Measurements from ENCODE around the gene PHOSPHO1. TPM values are rescaled to one million over a fixed set of nuclear protein-coding genes. Genes with fewer than 3 reads are reported as not detected.
A peak's percentile ranks its signal among the peaks of the same experiment; 100 is the strongest.

The PHOSPHO1 gene
- total RNA-seq, 1 donor from 2014 or later = not detected

GRCh38 chr17:49234509-49235080, 4.0 kb upstream of the PHOSPHO1 start:
- Mint-ChIP-seq H3K9me3 (no peaks in the 10 kb centered on the region), H3K4me3 (no peak overlapping the region), H3K27ac (no peak overlapping the region), H3K4me1 (peaks cover 5% of the 10 kb centered on the region), H3K27me3 (peaks cover 22% of the 10 kb centered on the region), H3K36me3 (ENCODE audit: low read depth) (no peaks in the 10 kb centered on the region)
- DNase-seq = no peak
- intact Hi-C loops (cut with micrococcal nuclease) = no loop called here

- no peak for DNase-seq
- Mint-ChIP-seq H3K4me1 (peaks cover 8% of the 10 kb centered on the region), H3K9me3 (no peaks in the 10 kb centered on the region), H3K27me3 (peaks cover 29% of the 10 kb centered on the region), H3K27ac (no peak overlapping the region), H3K36me3 (ENCODE audit: low read depth) (peaks cover 3% of the 10 kb centered on the region), H3K4me3 (peak overlapping the region; percentile 84)
- intact Hi-C loops (cut with micrococcal nuclease) = loop anchor here (2.0 kb wide), 2 partner anchors 21 to 29 kb away; partner anchors contain the start of genes ABI3 and GNGT2
Observed at GRCh38 chr17:49231563-49231894, 942 bp upstream of the PHOSPHO1 start.

- no peak overlapping the region for H3K27ac Mint-ChIP-seq
- H3K27me3 Mint-ChIP-seq = peaks cover 33% of the 10 kb centered on the region
- H3K36me3 Mint-ChIP-seq (ENCODE audit: low read depth) = peaks cover 7% of the 10 kb centered on the region
- intact Hi-C loops (cut with micrococcal nuclease) = loop anchor here (2.0 kb wide), 2 partner anchors 19 to 31 kb away; partner anchors contain the start of genes ABI3 and GNGT2
- peak overlapping the region; percentile 84 for H3K4me3 Mint-ChIP-seq
- no peak for DNase-seq
- H3K9me3 Mint-ChIP-seq = no peaks in the 10 kb centered on the region
- H3K4me1 Mint-ChIP-seq = peaks cover 8% of the 10 kb centered on the region
Observed at GRCh38 chr17:49229805-49230600, 584 bp downstream of the PHOSPHO1 start.

- Mint-ChIP-seq H3K27ac (no peak overlapping the region), H3K27me3 (peaks cover 36% of the 10 kb centered on the region)
Observed at GRCh38 chr17:49229076-49229804, 1.3 kb downstream of the PHOSPHO1 start.

GRCh38 chr17:49227436-49228261, 2.9 kb downstream of the PHOSPHO1 start:
- H3K4me1 Mint-ChIP-seq = peaks cover 22% of the 10 kb centered on the region
- no peak overlapping the region for H3K27ac Mint-ChIP-seq
- H3K9me3 Mint-ChIP-seq = no peaks in the 10 kb centered on the region
- H3K4me3 Mint-ChIP-seq = no peak overlapping the region
- peak; percentile 93 for DNase-seq
- H3K27me3 Mint-ChIP-seq = peaks cover 33% of the 10 kb centered on the region
- intact Hi-C loops (cut with micrococcal nuclease) = loop anchor here (1.0 kb wide), 3 partner anchors 9 to 47 kb away; no protein-coding TSS in a partner anchor
- H3K36me3 Mint-ChIP-seq (ENCODE audit: low read depth) = peaks cover 14% of the 10 kb centered on the region

More at GRCh38 chr17:49229076-49229804, 1.3 kb downstream of the PHOSPHO1 start:
- Mint-ChIP-seq H3K4me3 (peak overlapping the region; percentile 84), H3K4me1 (peaks cover 11% of the 10 kb centered on the region), H3K9me3 (no peaks in the 10 kb centered on the region), H3K36me3 (ENCODE audit: low read depth) (peaks cover 7% of the 10 kb centered on the region)
- intact Hi-C loops (cut with micrococcal nuclease) = no loop called here
- DNase-seq = no peak

GRCh38 chr17:49226771-49227435, 3.7 kb downstream of the PHOSPHO1 start:
- Mint-ChIP-seq H3K27ac (no peak overlapping the region), H3K36me3 (ENCODE audit: low read depth) (peaks cover 22% of the 10 kb centered on the region), H3K4me3 (no peak overlapping the region), H3K4me1 (peaks cover 23% of the 10 kb centered on the region), H3K9me3 (no peaks in the 10 kb centered on the region), H3K27me3 (peaks cover 30% of the 10 kb centered on the region)
- intact Hi-C loops (cut with micrococcal nuclease) = loop anchor here (1.0 kb wide), 3 partner anchors 9 to 47 kb away; no protein-coding TSS in a partner anchor
- no peak for DNase-seq

GRCh38 chr17:49225554-49226236, 4.9 kb downstream of the PHOSPHO1 start:
- intact Hi-C loops (cut with micrococcal nuclease) = no loop called here
- H3K27ac Mint-ChIP-seq = no peak overlapping the region
- peak overlapping the region; percentile 31 for H3K4me3 Mint-ChIP-seq

GRCh38 chr17:49224997-49225337, 5.6 kb downstream of the PHOSPHO1 start:
- intact Hi-C loops (cut with micrococcal nuclease) = no loop called here
- H3K36me3 Mint-ChIP-seq (ENCODE audit: low read depth) = peaks cover 30% of the 10 kb centered on the region
- H3K27me3 Mint-ChIP-seq = peaks cover 22% of the 10 kb centered on the region
- peak overlapping the region; percentile 71 for H3K4me3 Mint-ChIP-seq
- no peak overlapping the region for H3K27ac Mint-ChIP-seq
- no peak for DNase-seq
- H3K4me1 Mint-ChIP-seq = peaks cover 21% of the 10 kb centered on the region
- no peaks in the 10 kb centered on the region for H3K9me3 Mint-ChIP-seq

More at GRCh38 chr17:49225554-49226236, 4.9 kb downstream of the PHOSPHO1 start:
- H3K4me1 Mint-ChIP-seq = peaks cover 21% of the 10 kb centered on the region
- no peaks in the 10 kb centered on the region for H3K9me3 Mint-ChIP-seq
- H3K27me3 Mint-ChIP-seq = peaks cover 22% of the 10 kb centered on the region
- peaks cover 27% of the 10 kb centered on the region for H3K36me3 Mint-ChIP-seq (ENCODE audit: low read depth)
- no peak for DNase-seq

- intact Hi-C loops (cut with micrococcal nuclease) = no loop called here
- peaks cover 17% of the 10 kb centered on the region for H3K27me3 Mint-ChIP-seq
- peaks cover 20% of the 10 kb centered on the region for H3K4me1 Mint-ChIP-seq
- H3K36me3 Mint-ChIP-seq (ENCODE audit: low read depth) = peaks cover 34% of the 10 kb centered on the region
- no peak overlapping the region for H3K27ac Mint-ChIP-seq
- no peaks in the 10 kb centered on the region for H3K9me3 Mint-ChIP-seq
- H3K4me3 Mint-ChIP-seq = peak overlapping the region; percentile 71
- DNase-seq = peak; percentile 88
Observed at GRCh38 chr17:49224198-49224996, 6.2 kb downstream of the PHOSPHO1 start.

GRCh38 chr17:49223517-49224197, 6.9 kb downstream of the PHOSPHO1 start:
- H3K36me3 Mint-ChIP-seq (ENCODE audit: low read depth) = peaks cover 38% of the 10 kb centered on the region
- peaks cover 27% of the 10 kb centered on the region for H3K4me1 Mint-ChIP-seq
- H3K27ac Mint-ChIP-seq = no peak overlapping the region
- H3K4me3 Mint-ChIP-seq = peak overlapping the region; percentile 71
- peak; percentile 91 for DNase-seq
- intact Hi-C loops (cut with micrococcal nuclease) = no loop called here
- peaks cover 10% of the 10 kb centered on the region for H3K27me3 Mint-ChIP-seq
- no peaks in the 10 kb centered on the region for H3K9me3 Mint-ChIP-seq

- no peaks in the 10 kb centered on the region for H3K9me3 Mint-ChIP-seq
- peaks cover 10% of the 10 kb centered on the region for H3K27me3 Mint-ChIP-seq
- peaks cover 41% of the 10 kb centered on the region for H3K36me3 Mint-ChIP-seq (ENCODE audit: low read depth)
- peak overlapping the region; percentile 71 for H3K4me3 Mint-ChIP-seq
- peaks cover 30% of the 10 kb centered on the region for H3K4me1 Mint-ChIP-seq
- intact Hi-C loops (cut with micrococcal nuclease) = no loop called here
- DNase-seq = no peak
- H3K27ac Mint-ChIP-seq = no peak overlapping the region
Observed at GRCh38 chr17:49223168-49223516, 7.4 kb downstream of the PHOSPHO1 start.
